Adrenal gland (tissue), 12 donors: ENCODE results near the gene MAP3K7CL. TPM values are rescaled to one million over a fixed set of nuclear protein-coding genes. Genes with fewer than 3 reads are reported as not detected.
A peak's percentile ranks its signal among the peaks of the same experiment; 100 is the strongest.

Experiments used
- DNase-seq, 7 donors: peaks; one replicate each; pipeline ENCODE4 v3.0.0-alpha.2; 2019 to 2020
- H3K27ac ChIP-seq, 5 donors: fragments of 200-600 bp; sonication (generic) in 4 of 5; 1 replicate in 3 of 5; 2 replicates in 2 of 5; pipeline versions ENCODE4 v1.5.1 to v1.8.0; 2016 to 2020; ENCODE audit warnings: mild to moderate bottlenecking in 1 of 5
- H3K27me3 ChIP-seq: fragments of 200-600 bp; 2 replicates; pipeline ENCODE4 v1.8.0; 2021
- H3K36me3 ChIP-seq, 2 donors: fragments of 200-600 bp; replicated peaks in 1 of 2; 1 replicate in 1 of 2; 2 replicates in 1 of 2; pipeline versions ENCODE4 v1.5.1 to v1.8.0; 2018 to 2022
- H3K4me1 ChIP-seq, 2 donors: fragments of 200-600 bp; replicated peaks in 1 of 2; 1 replicate in 1 of 2; 2 replicates in 1 of 2; pipeline versions ENCODE4 v1.5.1 to v1.8.0; 2018 to 2021
- H3K4me3 ChIP-seq, 4 donors: fragments of 200-600 bp; sonication (generic) in 3 of 4; one replicate each; pipeline ENCODE4 v1.5.1; 2016 to 2018
- H3K9me3 ChIP-seq, 3 donors: fragments of 200-600 bp; sonication (generic) in 1 of 3; replicated peaks in 1 of 3; 1 replicate in 2 of 3; 2 replicates in 1 of 3; pipeline versions ENCODE4 v1.5.1 to v1.8.0; 2016 to 2021
- POLR2A ChIP-seq, 2 donors: fragments of 450-650 bp; IDR thresholded peaks; one replicate each; pipeline ENCODE4 v1.6.1; 2017; ENCODE audit warnings: antibody characterized with exemption in 2 of 2, mild to moderate bottlenecking in 2 of 2, moderate library complexity in 1 of 2
- WGBS, 4 donors: extraction: QIAGEN DNeasy Blood & Tissue Kit in 2 of 4; methylation state at CpG; one replicate each; pipeline versions ENCODE4 v1.1.5 to v1.1.7; 2013 to 2017; 5-methylcytosine and 5-hydroxymethylcytosine counted together
- intact Hi-C, 2 donors: fragments of 100-400 bp; cut with DNase I; formaldehyde crosslinking; loops; one replicate each; pipeline versions ENCODE4 v1.14.1 to v1.15.0; 2022 to 2023
- polyA plus RNA-seq, 3 donors: library from polyadenylated mRNA; stranded (reverse); fragments of 200-250 nt in 2 of 3; fragments of 350-450 nt in 1 of 3; fragmentation: Illumina TruSeq in 1 of 3; extraction: RNeasy Lipid Tissue Mini Kit (QIAGEN cat#74804) in 1 of 3; gene quantifications; one replicate each; pipeline ENCODE4 v1.2.3, GENCODE V29; 2013 to 2014
- total RNA-seq, 9 donors: library from RNA; depleted of rRNA in 4 of 9; stranded (reverse); fragments of >200 nt in 4 of 9; fragments of 120-200 nt in 1 of 9; fragmentation: NEBNext Ultra II Directional in 1 of 9; extraction: Animal tissue kit (Norgen Biotek cat#: 25700) in 1 of 9; gene quantifications; one replicate each; pipeline versions ENCODE4 v1.1.0 to v1.2.4, GENCODE V29; 2013 to 2023
- TF ChIP-seq, protein P1 (sequence below), 6 experiments: fragments of 450-650 bp in 4 of 6; fragments of 200-600 bp in 2 of 6; sonication (generic) in 1 of 6; IDR thresholded peaks; 1 replicate in 5 of 6; 2 replicates in 1 of 6; pipeline versions ENCODE4 v1.5.1 to v1.8.0; 2016 to 2021; ENCODE audit warnings: antibody characterized with exemption in 6 of 6, mild to moderate bottlenecking in 2 of 6, moderate library complexity in 1 of 6
- donor health status: healthy with polysubstance abuse.
- donor health status: Bipolar disorder and iron deficiency.
- donor health status: DM: yes; HTN: yes; CAD: no.
- donor health status: DM: no; HTN: no; CAD: no.
- donor health status: DM: no; HTN: no; CAD: no.
- donor health status: DM: yes; HTN: yes; CAD: no.

The MAP3K7CL gene
- total and polyA plus RNA-seq, 12 donors = 3.6 to 29.5 (median 16.9) TPM

DNA sequence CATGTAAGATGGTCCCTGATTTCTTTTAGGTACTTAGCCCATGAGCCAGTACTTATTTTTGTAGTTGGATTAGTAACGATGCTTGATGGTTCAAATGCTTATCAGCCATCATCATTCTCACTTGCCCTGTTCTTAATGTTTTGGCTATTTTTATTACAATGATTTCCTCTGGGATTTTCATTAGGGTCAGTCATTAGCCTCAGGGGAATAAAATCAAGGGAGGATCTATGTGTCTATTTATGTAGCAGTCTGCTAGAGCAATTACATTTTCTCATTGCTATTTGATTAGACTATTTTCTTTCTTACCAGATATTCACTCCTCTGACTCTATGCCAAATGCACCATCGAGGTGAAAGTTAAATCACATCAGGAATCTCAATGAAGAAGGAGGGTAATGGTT, 46.1 kb upstream of the MAP3K7CL start:
- intact Hi-C loops = loop anchor here in 1 of 2 donors (10.0 kb wide), 1 partner anchor 290 kb away; no protein-coding TSS in a partner anchor
- H3K4me1 ChIP-seq = peaks cover 3 to 15% of the 10 kb centered on the region in 2 donors
- TF ChIP-seq POLR2A (IDR thresholded peaks at IDR 0.05) = no peak
- TF ChIP-seq, protein P1, sequence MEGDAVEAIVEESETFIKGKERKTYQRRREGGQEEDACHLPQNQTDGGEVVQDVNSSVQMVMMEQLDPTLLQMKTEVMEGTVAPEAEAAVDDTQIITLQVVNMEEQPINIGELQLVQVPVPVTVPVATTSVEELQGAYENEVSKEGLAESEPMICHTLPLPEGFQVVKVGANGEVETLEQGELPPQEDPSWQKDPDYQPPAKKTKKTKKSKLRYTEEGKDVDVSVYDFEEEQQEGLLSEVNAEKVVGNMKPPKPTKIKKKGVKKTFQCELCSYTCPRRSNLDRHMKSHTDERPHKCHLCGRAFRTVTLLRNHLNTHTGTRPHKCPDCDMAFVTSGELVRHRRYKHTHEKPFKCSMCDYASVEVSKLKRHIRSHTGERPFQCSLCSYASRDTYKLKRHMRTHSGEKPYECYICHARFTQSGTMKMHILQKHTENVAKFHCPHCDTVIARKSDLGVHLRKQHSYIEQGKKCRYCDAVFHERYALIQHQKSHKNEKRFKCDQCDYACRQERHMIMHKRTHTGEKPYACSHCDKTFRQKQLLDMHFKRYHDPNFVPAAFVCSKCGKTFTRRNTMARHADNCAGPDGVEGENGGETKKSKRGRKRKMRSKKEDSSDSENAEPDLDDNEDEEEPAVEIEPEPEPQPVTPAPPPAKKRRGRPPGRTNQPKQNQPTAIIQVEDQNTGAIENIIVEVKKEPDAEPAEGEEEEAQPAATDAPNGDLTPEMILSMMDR (IDR thresholded peaks at IDR 0.05) = no peak
- no peaks in the 10 kb centered on the region for H3K9me3 ChIP-seq
- no peaks in the 10 kb centered on the region for H3K27me3 ChIP-seq
- 44 to 62% (median 59%) methylated on average over 2 of the region's 2 CpGs for WGBS, 4 donors
- DNase-seq = no peak
- H3K36me3 ChIP-seq = no peaks in the 10 kb centered on the region
- H3K4me3 ChIP-seq = no peak overlapping the region
- no peak overlapping the region for H3K27ac ChIP-seq

DNA sequence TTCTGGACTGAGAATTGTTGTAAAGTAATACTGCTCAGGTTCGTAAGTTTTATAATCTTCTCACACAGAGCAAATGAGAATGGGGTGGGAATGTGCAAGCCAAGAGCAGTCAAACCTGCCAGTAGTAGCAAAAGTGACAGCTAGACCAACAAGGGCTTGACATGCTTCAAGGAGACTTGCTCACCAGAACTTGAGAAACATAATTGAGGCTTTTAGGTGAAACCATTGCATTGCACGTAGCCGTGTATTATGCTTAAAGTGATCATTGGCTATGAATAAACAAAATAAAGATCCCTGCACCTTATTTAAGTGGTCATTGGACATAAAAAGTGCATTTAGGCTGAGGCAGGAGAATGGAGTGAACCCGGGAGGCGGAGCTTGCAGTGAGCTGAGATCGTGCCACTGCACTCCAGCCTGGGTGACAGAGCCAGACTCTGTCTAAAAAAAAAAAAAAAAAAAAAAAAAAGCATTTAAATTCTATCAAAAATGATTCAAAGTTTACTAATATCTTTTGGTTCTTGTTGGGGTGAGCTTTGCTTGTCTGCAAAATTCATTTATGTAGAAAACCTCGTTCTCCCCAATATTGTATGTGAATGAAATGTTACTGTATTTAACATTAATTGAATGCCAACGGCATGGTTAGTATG, 45.2 kb upstream of the MAP3K7CL start:
- Histone ChIP-seq H3K4me1 (peaks cover 0 to 7% of the 10 kb centered on the region in 2 donors), H3K4me3 (no peak overlapping the region), H3K27ac (no peak overlapping the region), H3K27me3 (no peaks in the 10 kb centered on the region), H3K36me3 (no peaks in the 10 kb centered on the region), H3K9me3 (no peaks in the 10 kb centered on the region)
- intact Hi-C loops = loop anchor here (5.0 to 10.0 kb wide), 2 partner anchors 287 to 290 kb away; no protein-coding TSS in a partner anchor
- WGBS, 4 donors = 86 to 92% (median 88%) methylated on average over 8 of the region's 8 CpGs
- no peak for DNase-seq
- TF ChIP-seq, protein P1 (IDR thresholded peaks at IDR 0.05) = no peak
- TF ChIP-seq POLR2A (IDR thresholded peaks at IDR 0.05) = no peak

DNA sequence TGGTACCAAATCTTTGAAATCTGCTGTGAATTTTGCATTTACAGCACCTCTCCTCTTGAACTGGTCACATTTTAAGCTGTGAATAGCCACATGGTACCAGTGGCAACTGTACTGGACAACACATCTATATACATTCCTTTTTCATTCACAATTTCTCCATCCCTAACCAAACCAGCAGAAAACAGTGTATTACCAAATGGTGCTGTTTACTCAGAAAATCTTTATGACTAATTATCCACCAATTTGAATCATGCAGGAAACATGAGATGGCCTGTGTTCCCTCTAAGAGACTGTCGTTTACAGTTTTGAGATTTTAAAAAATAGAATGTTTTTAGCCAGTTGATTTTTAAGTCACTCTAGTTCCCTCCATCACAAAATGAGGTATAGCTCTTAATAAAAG, 39.4 kb upstream of the MAP3K7CL start:
- H3K27me3 ChIP-seq = no peaks in the 10 kb centered on the region
- no peak for TF ChIP-seq POLR2A (IDR thresholded peaks at IDR 0.05)
- TF ChIP-seq, protein P1 (IDR thresholded peaks at IDR 0.05) = no peak
- H3K4me1 ChIP-seq = peaks cover 13 to 29% of the 10 kb centered on the region in 2 donors
- 23 to 56% (median 27%) methylated on average over 1 of the region's 1 CpG for WGBS, 4 donors
- H3K27ac ChIP-seq = peak overlapping the region in 3 of 5 donors; percentile 29 to 83 (median 82)
- intact Hi-C loops = loop anchor here in 1 of 2 donors (10.0 kb wide), 1 partner anchor 64 kb away; no protein-coding TSS in a partner anchor
- no peak overlapping the region for H3K4me3 ChIP-seq
- H3K9me3 ChIP-seq = no peaks in the 10 kb centered on the region
- no peaks in the 10 kb centered on the region for H3K36me3 ChIP-seq
- DNase-seq = no peak

DNA sequence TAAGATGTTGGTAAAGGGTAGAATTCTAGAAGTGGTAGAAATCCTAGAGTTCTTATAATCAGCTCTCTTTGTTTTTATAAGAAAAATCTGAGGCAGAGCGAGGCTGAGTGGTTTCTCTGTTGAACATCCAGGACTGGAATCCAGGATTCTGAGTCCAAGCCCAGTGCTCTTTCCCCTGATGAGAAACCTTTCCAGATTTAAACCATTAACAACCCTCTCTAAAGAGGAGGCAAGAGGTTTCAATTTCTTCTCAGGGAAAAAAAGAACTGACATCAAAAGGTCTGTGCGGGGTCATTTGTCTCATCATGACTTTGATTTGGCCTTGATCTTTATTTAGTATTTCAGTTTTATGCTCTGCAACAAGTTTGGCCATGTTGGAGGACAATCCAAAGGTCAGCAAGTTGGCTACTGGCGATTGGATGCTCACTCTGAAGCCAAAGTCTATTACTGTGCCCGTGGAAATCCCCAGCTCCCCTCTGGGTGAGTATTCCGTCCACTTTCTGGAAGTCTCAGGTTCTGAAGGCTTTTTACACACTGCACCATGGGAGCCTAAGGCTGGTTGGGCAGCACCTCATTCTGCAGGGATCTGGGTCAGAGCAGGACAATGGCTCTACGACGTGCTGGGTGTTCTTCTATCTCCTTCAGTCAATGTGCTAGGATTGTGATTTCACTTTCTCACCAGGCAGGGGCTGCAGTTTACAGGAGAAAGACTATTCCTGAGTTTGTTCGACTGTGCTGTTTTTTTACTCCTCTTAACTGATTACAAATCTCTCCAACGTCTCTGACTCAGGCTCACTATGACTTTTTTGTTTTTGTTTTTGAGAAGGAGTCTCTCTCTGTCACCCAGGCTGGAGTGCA, 38.1 kb upstream of the MAP3K7CL start:
- peak overlapping the region in 4 of 5 donors; percentile 26 to 88 (median 82) for H3K27ac ChIP-seq
- DNase-seq = peak; percentile 50 to 87 (median 64)
- intact Hi-C loops = loop anchor here in 1 of 2 donors (10.0 kb wide), 1 partner anchor 62 kb away; no protein-coding TSS in a partner anchor
- no peaks in the 10 kb centered on the region for H3K9me3 ChIP-seq
- H3K27me3 ChIP-seq = no peaks in the 10 kb centered on the region
- no peaks in the 10 kb centered on the region for H3K36me3 ChIP-seq
- 36 to 46% (median 39%) methylated on average over 9 of the region's 9 CpGs for WGBS, 4 donors
- TF ChIP-seq POLR2A (IDR thresholded peaks at IDR 0.05) = no peak
- TF ChIP-seq, protein P1 (IDR thresholded peaks at IDR 0.05) = no peak
- peaks cover 13 to 29% of the 10 kb centered on the region in 2 donors for H3K4me1 ChIP-seq
- H3K4me3 ChIP-seq = peak overlapping the region in 1 of 4 donors; percentile 30
